ENCODE results near the gene DNASE1L1. TPM values are rescaled to one million over a fixed set of nuclear protein-coding genes. Genes with fewer than 3 reads are reported as not detected.

DNASE1L1 gene
- total and polyA plus RNA-seq, 2 donors (not counting 1 experiment from before 2014, with no cell fraction given), result 11.3 to 38.5 TPM

DNA sequence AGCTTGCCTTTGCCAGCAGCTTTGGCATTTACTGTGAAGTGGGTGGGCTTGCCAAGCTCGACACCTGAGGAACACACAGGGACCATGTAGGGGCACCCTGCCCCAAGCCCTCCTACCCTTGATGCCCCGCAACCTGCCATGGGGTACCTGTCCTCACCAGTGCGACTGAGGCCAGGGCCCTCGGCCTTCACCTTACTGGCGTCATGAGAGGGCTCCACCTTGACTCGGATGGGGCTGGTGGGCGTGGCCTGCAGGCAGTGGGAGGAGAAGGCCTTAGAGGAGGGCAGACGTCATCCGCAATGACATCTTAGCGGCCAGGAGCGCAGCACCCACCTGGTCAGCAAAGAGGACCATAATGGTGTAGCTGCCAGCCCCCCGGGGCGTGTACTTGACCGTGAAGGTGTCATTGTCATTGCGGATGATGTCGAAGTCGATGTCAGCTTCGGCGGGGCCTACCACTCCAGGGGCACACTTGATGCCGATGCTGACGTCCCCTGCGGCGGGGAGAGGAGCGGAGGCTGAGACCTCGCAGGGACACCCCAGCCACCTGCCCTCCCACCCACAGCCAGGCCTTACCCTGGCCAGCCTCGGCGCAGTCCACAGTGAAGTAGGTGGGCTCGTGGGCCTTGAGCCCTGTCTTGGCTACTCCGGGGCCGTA is 46.8 kb downstream of the DNASE1L1 start:
- Histone ChIP-seq H4K20me1 (ENCODE audit: control insufficient read depth, extremely low read depth, insufficient read depth, low read length) (no peaks in the 10 kb centered on the region), H3K9me3 (ENCODE audit: control insufficient read depth, insufficient read depth, low read depth, low read length) (no peaks in the 10 kb centered on the region), H3K27ac (ENCODE audit: insufficient read depth, low read length) (no peak overlapping the region), H3K4me2 (ENCODE audit: extremely low read depth, insufficient read depth, low read length) (no peak overlapping the region), H3K36me3 (ENCODE audit: control insufficient read depth, insufficient read depth, low read length) (peaks cover 61% of the 10 kb centered on the region), H3K79me2 (ENCODE audit: control insufficient read depth, insufficient read depth, low read length) (peaks cover 91% of the 10 kb centered on the region), H3K4me1 (ENCODE audit: control insufficient read depth, extremely low read depth, insufficient read depth, low read length) (peaks cover 2% of the 10 kb centered on the region), H3K4me3 (replicated peaks in 1 of 4; ENCODE audit: control extremely low read depth in 1 of 4, insufficient read depth in 1 of 4, low read depth in 3 of 4, low read length in 4 of 4) (no peak overlapping the region), H2AFZ (ENCODE audit: low read length) (no peak overlapping the region), H3K27me3 (ENCODE audit: control insufficient read depth, insufficient read depth, low read length) (no peaks in the 10 kb centered on the region), H3K9ac (ENCODE audit: insufficient read depth, low read length) (no peak overlapping the region)
- no peak for DNase-seq (ENCODE audit: low read depth in 2 of 2)
- TF ChIP-seq EZH2 (IDR thresholded peaks at IDR 0.05; ENCODE audit: low read length, missing control alignments), result no peak
- no peak for TF ChIP-seq CTCF (conservative IDR thresholded peaks at IDR 0.05 in 1 of 2, IDR thresholded peaks at IDR 0.05 in 1 of 2; ENCODE audit: low read depth in 1 of 2, low read length in 2 of 2)

- Histone ChIP-seq H3K9me3 (ENCODE audit: control insufficient read depth, insufficient read depth, low read depth, low read length) (no peaks in the 10 kb centered on the region), H3K4me1 (ENCODE audit: control insufficient read depth, extremely low read depth, insufficient read depth, low read length) (no peaks in the 10 kb centered on the region), H3K36me3 (ENCODE audit: control insufficient read depth, insufficient read depth, low read length) (peaks cover 63% of the 10 kb centered on the region), H3K27ac (ENCODE audit: insufficient read depth, low read length) (no peak overlapping the region), H4K20me1 (ENCODE audit: control insufficient read depth, extremely low read depth, insufficient read depth, low read length) (no peaks in the 10 kb centered on the region), H3K27me3 (ENCODE audit: control insufficient read depth, insufficient read depth, low read length) (no peaks in the 10 kb centered on the region), H3K4me2 (ENCODE audit: extremely low read depth, insufficient read depth, low read length) (no peak overlapping the region), H2AFZ (ENCODE audit: low read length) (no peak overlapping the region), H3K9ac (ENCODE audit: insufficient read depth, low read length) (no peak overlapping the region), H3K79me2 (ENCODE audit: control insufficient read depth, insufficient read depth, low read length) (peaks cover 85% of the 10 kb centered on the region), H3K4me3 (replicated peaks in 1 of 4; ENCODE audit: control extremely low read depth in 1 of 4, insufficient read depth in 1 of 4, low read depth in 3 of 4, low read length in 4 of 4) (no peak overlapping the region)
- TF ChIP-seq CTCF (conservative IDR thresholded peaks at IDR 0.05 in 1 of 2, IDR thresholded peaks at IDR 0.05 in 1 of 2; ENCODE audit: low read depth in 1 of 2, low read length in 2 of 2) (no peak), EZH2 (IDR thresholded peaks at IDR 0.05; ENCODE audit: low read length, missing control alignments) (no peak)
- DNase-seq (ENCODE audit: low read depth in 2 of 2), result no peak
Measured at GRCh38 chrX:154360155-154360713, 48.8 kb downstream of the DNASE1L1 start.

- Histone ChIP-seq H3K27ac (ENCODE audit: insufficient read depth, low read length) (no peak overlapping the region), H4K20me1 (ENCODE audit: control insufficient read depth, extremely low read depth, insufficient read depth, low read length) (no peaks in the 10 kb centered on the region), H3K36me3 (ENCODE audit: control insufficient read depth, insufficient read depth, low read length) (peaks cover 64% of the 10 kb centered on the region), H3K9ac (ENCODE audit: insufficient read depth, low read length) (no peak overlapping the region), H3K9me3 (ENCODE audit: control insufficient read depth, insufficient read depth, low read depth, low read length) (no peaks in the 10 kb centered on the region), H2AFZ (ENCODE audit: low read length) (no peak overlapping the region), H3K27me3 (ENCODE audit: control insufficient read depth, insufficient read depth, low read length) (no peaks in the 10 kb centered on the region), H3K4me3 (replicated peaks in 1 of 4; ENCODE audit: control extremely low read depth in 1 of 4, insufficient read depth in 1 of 4, low read depth in 3 of 4, low read length in 4 of 4) (no peak overlapping the region), H3K4me1 (ENCODE audit: control insufficient read depth, extremely low read depth, insufficient read depth, low read length) (no peaks in the 10 kb centered on the region), H3K79me2 (ENCODE audit: control insufficient read depth, insufficient read depth, low read length) (peaks cover 82% of the 10 kb centered on the region), H3K4me2 (ENCODE audit: extremely low read depth, insufficient read depth, low read length) (no peak overlapping the region)
- no peak for DNase-seq (ENCODE audit: low read depth in 2 of 2)
- TF ChIP-seq EZH2 (IDR thresholded peaks at IDR 0.05; ENCODE audit: low read length, missing control alignments) (no peak), CTCF (conservative IDR thresholded peaks at IDR 0.05 in 1 of 2, IDR thresholded peaks at IDR 0.05 in 1 of 2; ENCODE audit: low read depth in 1 of 2, low read length in 2 of 2) (no peak)
Measured at GRCh38 chrX:154359362-154360154, 49.5 kb downstream of the DNASE1L1 start.

All from fibroblast of lung (primary cell).